Ovary (tissue), 9 donors: ENCODE measurements around the gene YTHDC2. TPM values are rescaled to one million over a fixed set of nuclear protein-coding genes. Genes with fewer than 3 reads are reported as not detected.
A peak's percentile ranks its signal among the peaks of the same experiment; 100 is the strongest.

Experiments
- DNase-seq, 5 donors: peaks; one replicate each; pipeline ENCODE4 v3.0.0-alpha.2; 2019 to 2020
- H3K27ac ChIP-seq, 2 donors: fragments of 200-600 bp; one replicate each; pipeline versions ENCODE4 v1.5.1 to v1.8.0; 2019 to 2022
- H3K27me3 ChIP-seq: fragments of 200-600 bp; one replicate; pipeline ENCODE4 v1.8.0; 2022
- H3K36me3 ChIP-seq: fragments of 200-600 bp; sonication (generic); one replicate; pipeline ENCODE4 v1.5.1; 2019
- H3K4me1 ChIP-seq: one replicate; pipeline ENCODE4 v1.8.1; 2013; ENCODE audit warnings: mild to moderate bottlenecking, moderate library complexity; ENCODE audit not compliant: insufficient read depth
- H3K4me3 ChIP-seq: fragments of 200-600 bp; sonication (generic); one replicate; pipeline ENCODE4 v1.5.1; 2017
- H3K9me3 ChIP-seq, 2 donors: fragments of 200-600 bp in 1 of 2; sonication (generic) in 1 of 2; one replicate each; pipeline versions ENCODE4 v1.5.1 to v1.8.1; 2013 to 2019; ENCODE audit warnings: mild to moderate bottlenecking in 1 of 2, moderate library complexity in 1 of 2
- CTCF ChIP-seq, 3 donors: fragments of 450-650 bp in 2 of 3; fragments of 200-600 bp in 1 of 3; IDR thresholded peaks; one replicate each; pipeline versions ENCODE4 v1.5.1 to v1.8.0; 2016 to 2022; ENCODE audit warnings: antibody characterized with exemption in 3 of 3, mild to moderate bottlenecking in 1 of 3
- EP300 ChIP-seq: sonication (generic); formaldehyde crosslinking; IDR thresholded peaks from one replicate; pipeline ENCODE4 v1.6.1; 2017; ENCODE audit warnings: antibody characterized with exemption
- POLR2A ChIP-seq: fragments of 450-650 bp; IDR thresholded peaks from one replicate; pipeline ENCODE4 v1.6.1; 2017; ENCODE audit warnings: antibody characterized with exemption, mild to moderate bottlenecking, moderate library complexity
- WGBS, 3 donors: extraction: QIAGEN DNeasy Blood & Tissue Kit in 1 of 3; methylation state at CpG; one replicate each; pipeline versions ENCODE4 v1.1.5 to v1.1.7; 2013 to 2017; 5-methylcytosine and 5-hydroxymethylcytosine counted together
- intact Hi-C, 4 donors: fragments of 100-400 bp; cut with DNase I; formaldehyde crosslinking; loops; one replicate each; pipeline versions ENCODE4 v1.11.0 to v1.15.1; 2022 to 2023
- polyA plus RNA-seq, 2 donors: library from polyadenylated mRNA; stranded (reverse); fragments of 200-250 nt in 1 of 2; fragments of 350-450 nt in 1 of 2; fragmentation: Illumina TruSeq in 1 of 2; extraction: RNeasy Lipid Tissue Mini Kit (QIAGEN cat#74804) in 1 of 2; gene quantifications; one replicate each; pipeline ENCODE4 v1.2.3, GENCODE V29; 2013 to 2014
- total RNA-seq, 7 donors: library from RNA; depleted of rRNA in 2 of 7; stranded (reverse); fragments of >200 nt in 2 of 7; fragmentation: NEBNext Ultra II Directional in 3 of 7; extraction: Animal tissue kit (Norgen Biotek cat#: 25700) in 3 of 7; gene quantifications; one replicate each; pipeline versions ENCODE4 v1.1.0 to v1.2.4, GENCODE V29; 2016 to 2023
- donor health status: DM: no; HTN: no; CAD: no; lungs with moderate emphysema.
- donor health status: DM: no; HTN: no; CAD: no.
- donor health status: Bipolar disorder and iron deficiency.
- donor health status: DM: yes; HTN: yes; CAD: no.
- donor health status: DM: no; HTN: no; CAD: no.
- donor health status: DM: yes; HTN: yes; CAD: no.

Gene YTHDC2
- total and polyA plus RNA-seq, 9 donors = 9.1 to 36.2 (median 23.7) TPM

- intact Hi-C loops = loop anchor here in 2 of 4 donors (10.0 kb wide), 1 partner anchor 516 kb away; no protein-coding TSS in a partner anchor
- H3K27me3 ChIP-seq = no peaks in the 10 kb centered on the region
- DNase-seq = no peak
- no peak overlapping the region for H3K4me3 ChIP-seq
- H3K4me1 ChIP-seq = no peaks in the 10 kb centered on the region
- TF ChIP-seq CTCF (IDR thresholded peaks at IDR 0.05) = no peak
- TF ChIP-seq EP300 = no peak
- TF ChIP-seq POLR2A = no peak
- H3K27ac ChIP-seq = no peak overlapping the region
- WGBS, 3 donors = 54 to 58% (median 57%) methylated on average over 6 of the region's 6 CpGs
- H3K36me3 ChIP-seq = no peaks in the 10 kb centered on the region
- H3K9me3 ChIP-seq = no peaks in the 10 kb centered on the region
Observed at GRCh38 chr5:113510836-113511451, 2.5 kb upstream of the YTHDC2 start.

GRCh38 chr5:113512341-113512740 lies 1.2 kb upstream of the YTHDC2 start:
- TF ChIP-seq EP300 = no peak
- no peak for TF ChIP-seq CTCF (IDR thresholded peaks at IDR 0.05)
- no peak for TF ChIP-seq POLR2A
- DNase-seq = no peak
- H3K9me3 ChIP-seq = no peaks in the 10 kb centered on the region
- no peak overlapping the region for H3K4me3 ChIP-seq
- no peaks in the 10 kb centered on the region for H3K27me3 ChIP-seq
- intact Hi-C loops = loop anchor here in 2 of 4 donors (10.0 kb wide), 1 partner anchor 518 kb away; no protein-coding TSS in a partner anchor
- WGBS, 3 donors = 86 to 90% (median 89%) methylated on average over 3 of the region's 3 CpGs
- H3K36me3 ChIP-seq = no peaks in the 10 kb centered on the region
- no peak overlapping the region for H3K27ac ChIP-seq
- H3K4me1 ChIP-seq = no peaks in the 10 kb centered on the region

- DNase-seq = no peak
- 6 to 8% (median 6%) methylated on average over 9 of the region's 9 CpGs for WGBS, 3 donors
- Histone ChIP-seq H3K9me3 (no peaks in the 10 kb centered on the region), H3K4me1 (no peaks in the 10 kb centered on the region), H3K4me3 (peak overlapping the region; percentile 77), H3K27me3 (no peaks in the 10 kb centered on the region), H3K36me3 (no peaks in the 10 kb centered on the region), H3K27ac (peak overlapping the region; percentile 94 to 97)
- intact Hi-C loops = loop anchor here in 2 of 4 donors (10.0 kb wide), 1 partner anchor 519 kb away; no protein-coding TSS in a partner anchor
- TF ChIP-seq EP300 = no peak
- TF ChIP-seq POLR2A = no peak
- no peak for TF ChIP-seq CTCF (IDR thresholded peaks at IDR 0.05)
Observed at GRCh38 chr5:113514289-113514635, 768 bp downstream of the YTHDC2 start.

- Histone ChIP-seq H3K4me1 (peaks cover 2% of the 10 kb centered on the region), H3K36me3 (no peaks in the 10 kb centered on the region), H3K27me3 (no peaks in the 10 kb centered on the region), H3K9me3 (no peaks in the 10 kb centered on the region), H3K27ac (no peak overlapping the region), H3K4me3 (no peak overlapping the region)
- intact Hi-C loops = loop anchor here in 2 of 4 donors (10.0 kb wide), 1 partner anchor 524 kb away; no protein-coding TSS in a partner anchor
- 96 to 99% (median 97%) methylated on average over 4 of the region's 4 CpGs for WGBS, 3 donors
- TF ChIP-seq EP300 = no peak
- TF ChIP-seq CTCF (IDR thresholded peaks at IDR 0.05) = no peak
- TF ChIP-seq POLR2A = no peak
- no peak for DNase-seq
Observed at GRCh38 chr5:113518884-113519283, 5.4 kb downstream of the YTHDC2 start.
